ENCODE measurements around the gene NEURL1.
A peak's percentile ranks its signal among the peaks of the same experiment; 100 is the strongest.

Gene NEURL1

GRCh38 chr10:103549349-103549685 lies 55.8 kb downstream of the NEURL1 start:
- DNase-seq, result no peak

GRCh38 chr10:103550229-103550628 lies 56.7 kb downstream of the NEURL1 start:
- no peak for DNase-seq

- DNase-seq, result no peak
Measured at GRCh38 chr10:103551619-103552602, 58.4 kb downstream of the NEURL1 start.

- DNase-seq, result no peak
Measured at GRCh38 chr10:103552856-103553742, 59.6 kb downstream of the NEURL1 start.

- no peak for DNase-seq
Measured at GRCh38 chr10:103553743-103554487, 60.4 kb downstream of the NEURL1 start.

DNA sequence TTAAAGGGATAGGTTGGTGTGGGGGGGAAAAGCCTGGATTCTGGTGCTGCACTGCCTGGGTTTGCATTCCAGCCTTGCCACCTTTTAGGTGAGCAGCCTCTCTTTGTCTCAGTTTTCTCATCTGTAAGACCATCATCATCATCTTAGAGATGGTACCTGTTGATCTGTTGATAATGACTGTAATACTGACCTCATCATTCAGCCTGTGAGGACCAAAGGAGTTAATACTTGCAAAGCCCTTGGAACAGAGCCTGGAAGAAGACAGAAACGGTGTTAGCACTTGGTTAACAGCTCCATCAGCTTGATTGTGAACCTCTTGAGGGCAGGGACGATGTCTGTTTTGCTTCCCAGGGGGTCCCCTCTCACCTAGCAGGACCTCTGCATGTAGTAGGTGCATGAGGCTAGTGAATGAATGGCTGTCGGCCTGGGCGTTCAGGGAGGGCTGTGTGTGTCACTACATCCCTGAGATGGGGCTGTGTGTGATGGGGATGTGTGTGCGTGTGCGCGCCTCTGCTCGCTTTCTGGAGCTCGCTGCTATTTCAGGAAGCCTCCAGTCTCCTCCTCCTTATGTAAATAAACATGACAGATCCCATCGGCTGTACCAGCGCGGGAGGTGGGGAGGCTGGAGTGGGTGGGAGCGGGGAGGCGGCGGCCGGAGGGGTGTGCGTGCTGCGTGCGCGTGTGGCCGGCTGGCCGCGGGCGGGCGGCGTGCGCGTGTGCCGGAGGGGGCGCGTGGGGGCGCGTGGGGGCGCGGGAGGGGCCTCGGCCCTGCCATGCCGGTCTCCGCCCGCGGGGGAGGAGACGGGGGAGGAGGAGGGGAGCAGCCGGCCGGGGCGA lies 61.2 kb downstream of the NEURL1 start:
- DNase-seq, result peak; percentile 64

DNA sequence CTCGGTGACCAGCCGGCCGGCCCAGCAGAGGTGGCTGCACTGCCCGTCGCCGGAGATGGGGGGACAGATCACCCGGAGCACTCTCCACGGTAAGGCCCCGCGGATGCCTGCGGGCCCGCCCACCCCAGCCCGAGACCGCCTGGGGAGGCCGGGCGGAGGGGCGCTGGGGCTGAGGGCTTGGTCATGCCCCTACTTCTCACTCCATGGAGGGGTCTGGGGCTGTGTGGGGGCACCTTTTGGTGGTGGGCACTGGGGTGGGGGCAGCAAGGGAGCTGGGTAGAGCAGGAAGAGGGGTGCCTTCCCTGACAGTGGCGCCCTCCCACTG lies 61.8 kb downstream of the NEURL1 start:
- no peak for DNase-seq

DNA sequence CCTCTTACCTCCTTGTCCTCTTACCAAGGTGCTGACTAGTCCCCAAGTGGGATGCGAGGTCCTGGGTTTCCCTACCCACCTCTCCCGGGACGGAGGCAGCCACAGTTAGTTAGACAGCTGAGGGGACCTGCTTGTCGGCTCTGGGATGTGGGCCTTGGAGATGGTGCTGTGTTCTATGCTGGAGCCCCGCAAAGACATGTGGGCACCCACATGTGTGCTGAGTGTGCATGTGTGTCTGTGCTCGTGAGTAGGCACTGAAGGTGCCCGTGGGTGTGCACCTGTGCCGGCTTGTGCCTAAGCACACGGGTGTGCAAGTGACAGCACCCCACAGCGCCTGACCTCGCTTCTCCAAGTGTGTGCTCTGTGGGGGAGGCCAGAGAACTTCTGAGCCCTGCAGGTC lies 62.2 kb downstream of the NEURL1 start:
- no peak for DNase-seq

DNA sequence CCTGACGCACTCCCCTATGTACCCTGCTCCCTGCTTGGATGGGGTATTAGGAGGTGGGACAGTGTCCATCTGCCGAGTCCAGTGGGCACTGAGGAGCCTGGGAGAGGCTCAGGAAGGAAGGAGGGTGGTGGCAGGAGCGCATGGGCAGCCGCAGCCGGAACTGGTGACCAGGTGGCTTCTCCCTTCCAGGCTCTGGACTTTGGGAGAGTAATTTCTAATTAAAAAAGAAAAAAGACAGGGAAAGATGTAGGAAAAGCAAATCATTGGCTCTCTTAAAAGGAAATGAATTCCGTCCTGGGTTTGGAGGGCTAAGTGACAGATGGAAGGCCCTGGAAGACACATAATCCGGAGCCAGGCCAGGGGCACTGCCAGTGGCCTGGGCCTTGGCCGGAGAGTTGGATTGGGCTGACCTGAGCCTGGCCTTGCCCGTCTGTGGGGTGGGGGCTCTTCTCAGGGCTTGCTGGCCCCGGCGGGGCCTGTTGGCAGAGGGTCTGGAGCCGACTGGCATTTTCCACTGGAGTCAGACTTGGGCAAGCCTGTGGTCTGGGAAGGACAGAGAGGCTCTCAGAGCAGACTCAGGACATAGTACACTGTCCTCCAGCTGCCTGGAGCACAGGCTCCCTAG lies 63.0 kb downstream of the NEURL1 start:
- DNase-seq, result no peak

GRCh38 chr10:103557455-103557854 lies 64.0 kb downstream of the NEURL1 start:
- no peak for DNase-seq

- no peak for DNase-seq
Measured at GRCh38 chr10:103558911-103559310, 65.4 kb downstream of the NEURL1 start.

DNA sequence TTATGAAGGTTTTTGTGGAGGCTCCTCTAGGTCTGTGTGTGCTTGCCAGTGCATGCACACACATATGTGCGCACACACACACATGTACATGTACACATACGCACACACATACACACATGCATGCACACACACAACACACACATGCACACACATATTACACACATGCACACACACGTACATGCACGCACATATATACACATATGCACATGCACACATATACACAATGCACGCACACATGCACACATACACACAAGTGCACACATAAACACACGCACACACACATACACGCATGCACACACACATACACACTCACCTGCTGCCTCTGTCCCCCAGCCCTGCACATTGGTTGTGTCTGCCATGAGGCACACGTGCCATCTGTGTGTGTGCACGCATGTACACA lies 66.3 kb downstream of the NEURL1 start:
- DNase-seq, result no peak

DNA sequence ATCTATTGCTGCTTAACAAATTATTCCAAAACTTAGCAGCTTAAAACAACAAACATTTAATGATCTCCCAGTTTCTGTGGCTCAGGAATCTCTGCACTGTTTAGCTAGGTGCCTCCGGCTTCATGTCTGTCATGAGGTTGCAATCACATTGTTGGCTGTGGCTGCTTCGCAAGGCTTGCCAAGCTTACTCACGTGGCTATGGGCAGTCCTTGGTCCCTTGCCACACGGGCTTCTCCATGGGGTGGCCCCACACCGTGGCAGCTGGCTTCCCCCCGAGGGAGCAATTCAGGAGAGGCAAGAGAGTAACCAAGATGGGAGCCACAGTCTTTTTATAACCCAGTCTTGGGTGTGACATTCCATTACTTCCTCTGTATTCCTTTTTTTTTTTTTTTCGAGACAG lies 67.4 kb downstream of the NEURL1 start:
- DNase-seq, result no peak

- DNase-seq, result no peak
Measured at GRCh38 chr10:103562383-103562782, 68.9 kb downstream of the NEURL1 start.

DNA sequence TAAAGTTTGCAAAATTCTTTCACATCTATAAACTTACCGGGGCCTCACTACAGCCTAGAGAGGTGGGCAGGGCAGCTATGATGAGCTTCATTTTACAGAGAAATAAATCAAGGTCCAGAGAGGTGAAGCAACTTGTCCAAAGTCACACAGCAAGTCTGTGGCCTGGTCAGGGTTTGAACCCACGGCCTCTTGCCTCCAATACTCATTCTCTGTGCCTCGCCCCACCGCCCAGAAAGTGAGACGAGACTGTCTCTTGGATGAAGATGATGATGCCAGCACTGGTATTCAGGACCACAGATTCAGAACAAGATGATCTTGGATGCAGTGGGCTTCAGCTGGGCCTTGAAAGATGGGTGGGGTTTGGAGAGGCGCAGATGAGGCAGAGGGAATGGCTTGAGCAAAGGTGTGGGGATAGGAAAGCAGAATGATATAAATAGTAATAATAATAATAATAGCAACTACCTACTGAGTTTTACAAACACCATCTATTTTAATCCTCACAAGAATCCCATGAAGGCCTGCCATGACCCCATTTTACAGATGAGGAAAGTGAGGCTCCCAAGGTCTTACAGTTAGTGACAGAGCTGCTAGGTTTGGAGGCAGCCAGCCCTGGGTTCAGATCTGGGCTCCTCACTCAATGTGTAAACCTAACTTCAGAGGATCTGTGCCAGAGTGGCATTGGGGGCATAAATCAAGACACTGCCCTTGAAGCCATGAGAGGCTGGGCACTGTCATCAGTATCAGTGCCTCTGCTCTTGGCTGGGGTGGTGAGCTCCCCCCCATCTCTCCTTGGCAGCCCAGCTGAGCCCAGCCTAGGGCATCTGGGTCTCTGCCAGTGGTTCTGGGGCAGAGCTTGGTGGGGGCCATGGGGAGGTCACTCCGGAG lies 70.0 kb downstream of the NEURL1 start:
- DNase-seq, result no peak

- DNase-seq, result no peak
Measured at GRCh38 chr10:103564116-103564501, 70.6 kb downstream of the NEURL1 start.

DNA sequence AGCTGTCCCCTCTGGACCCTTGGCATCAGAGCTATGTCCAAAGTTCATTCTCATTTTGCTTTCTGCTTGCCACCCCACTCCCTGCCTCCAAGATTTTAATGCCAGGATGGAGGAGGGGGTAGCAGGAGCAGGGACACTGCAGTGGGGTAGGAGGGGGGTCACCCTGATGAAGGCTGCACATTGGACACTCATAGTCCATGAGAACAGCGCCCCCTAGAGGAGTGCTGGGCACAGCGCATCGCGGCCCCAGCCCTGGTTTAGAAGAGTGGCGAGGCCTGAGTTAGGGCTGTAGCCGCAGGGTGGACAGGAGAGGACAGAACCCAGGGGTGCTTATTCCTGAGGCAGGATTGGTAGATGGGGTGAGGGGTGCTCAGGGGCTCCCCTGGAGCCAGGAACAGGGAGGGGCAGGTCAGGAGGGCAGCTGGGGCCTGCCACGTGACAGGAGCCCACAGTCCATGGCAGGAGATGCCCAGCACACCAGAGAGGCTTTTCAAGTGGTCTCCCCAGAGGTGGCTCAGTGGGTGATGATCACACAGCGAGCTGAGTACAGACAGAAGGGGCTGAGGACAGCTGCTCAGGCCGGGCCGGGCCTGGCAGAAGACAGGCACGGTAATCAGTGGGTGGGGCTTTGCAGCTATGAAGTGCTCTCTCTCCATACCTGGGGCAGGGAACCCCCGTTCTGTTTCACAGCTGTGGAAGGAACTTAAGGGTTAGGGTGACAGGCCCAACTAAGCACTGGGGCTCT lies 71.4 kb downstream of the NEURL1 start:
- no peak for DNase-seq

- no peak for DNase-seq
Measured at GRCh38 chr10:103566536-103566935, 73.0 kb downstream of the NEURL1 start.

DNA sequence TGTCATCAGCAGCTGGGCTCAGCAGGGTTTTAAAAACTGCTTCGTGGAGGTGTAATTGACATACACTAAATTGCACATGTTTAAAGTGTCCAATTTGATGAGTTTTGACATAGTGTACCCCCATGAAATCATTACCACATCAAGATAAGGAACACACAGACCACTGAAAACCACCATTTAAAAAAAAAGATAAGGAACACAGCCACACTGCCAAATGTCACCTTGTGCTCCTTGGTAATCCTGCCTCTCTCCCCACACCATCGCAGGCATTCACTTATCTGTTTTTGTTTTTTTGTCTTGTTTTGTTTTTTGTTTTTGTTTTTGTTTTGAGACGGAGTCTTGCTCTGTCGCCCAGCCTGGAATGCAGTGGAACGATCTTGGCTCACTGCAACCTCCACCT lies 75.0 kb downstream of the NEURL1 start:
- DNase-seq, result no peak

- no peak for DNase-seq
Measured at GRCh38 chr10:103569896-103570295, 76.4 kb downstream of the NEURL1 start.

Data from NCI-H2029 (cell line).